Renal cortical epithelial cell (primary cell): ENCODE results near the gene CHTF18. TPM values are rescaled to one million over a fixed set of nuclear protein-coding genes. Genes with fewer than 3 reads are reported as not detected.
"Not testable (repeated sequence)": the region's sequence is repeated elsewhere in the genome, so short reads cannot be mapped to it uniquely, and the experiment has no call there.

Experiments
- DNase-seq: peaks from one replicate; pipeline ENCODE4 v3.0.0-alpha.2; 2011; ENCODE audit warnings: low read depth
- total RNA-seq: library from RNA; depleted of rRNA; stranded (reverse); fragments of >200 nt; gene quantifications from 2 replicates; pipeline ENCODE4 v1.2.3, GENCODE V29; 2014

The CHTF18 gene
- total RNA-seq = 4.2 and 11.3 TPM in 2 replicates

DNA sequence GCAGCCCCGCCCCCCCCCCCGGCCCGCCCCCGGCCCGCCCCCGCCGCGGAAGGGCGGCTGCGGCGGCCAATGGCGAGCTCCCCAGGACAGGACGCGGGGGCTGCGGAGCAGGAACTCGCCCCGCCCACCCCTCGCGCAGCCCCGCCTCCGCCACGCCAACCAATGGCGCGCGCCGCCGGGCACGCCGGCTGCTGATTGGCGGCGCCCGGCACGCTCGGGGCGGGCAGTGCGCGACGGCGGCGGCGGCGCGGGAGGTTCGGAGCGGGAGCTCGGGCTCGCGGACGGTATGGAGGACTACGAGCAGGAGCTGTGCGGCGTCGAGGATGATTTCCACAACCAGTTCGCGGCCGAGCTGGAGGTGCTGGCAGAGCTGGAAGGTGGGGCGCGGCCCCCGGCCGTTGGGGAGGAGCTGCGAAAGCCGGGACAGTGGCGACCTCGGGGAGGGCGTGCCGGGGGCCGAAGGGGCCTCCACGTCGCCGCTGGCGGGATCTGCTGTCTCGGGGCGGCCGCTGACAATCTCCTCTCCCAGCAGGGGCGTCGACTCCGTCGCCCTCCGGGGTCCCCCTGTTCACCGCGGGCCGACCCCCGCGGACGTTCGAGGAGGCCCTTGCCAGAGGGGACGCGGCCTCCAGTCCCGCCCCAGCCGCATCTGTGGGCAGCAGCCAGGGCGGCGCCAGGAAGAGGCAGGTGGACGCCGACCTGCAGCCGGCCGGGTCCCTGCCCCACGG is at the start of gene CHTF18:
Gene CHTF18 (plus strand): TSS at position 222 of the 728 bp plus-strand sequence. CDS start 65 bp downstream, at position 287.
- peak; percentile 53 for DNase-seq

GRCh38 chr16:739560-740458 is 48.6 kb upstream of the CHTF18 start:
- no peak for DNase-seq

DNA sequence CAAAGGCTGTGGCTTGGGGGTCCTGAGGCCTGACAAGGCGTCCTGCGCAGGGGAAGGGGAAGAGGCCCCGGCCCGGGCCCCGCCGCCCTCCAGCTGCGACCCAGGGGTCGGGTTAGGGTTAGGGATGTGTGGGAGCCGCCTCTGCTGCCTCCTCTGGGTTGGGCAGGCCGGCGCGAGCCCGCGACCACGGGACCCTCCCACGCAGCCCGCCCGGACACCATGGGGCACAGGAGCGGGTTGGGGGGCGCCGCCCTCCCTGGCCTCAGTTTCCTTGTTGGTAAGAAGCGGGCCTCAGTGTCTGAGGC is 48.0 kb upstream of the CHTF18 start:
- no peak for DNase-seq

GRCh38 chr16:740764-741505 is 47.5 kb upstream of the CHTF18 start, which contains the start of gene CIAO3:
Gene CIAO3 (minus strand): TSS chr16:740997. CDS start chr16:740985, 12 bp downstream.
- DNase-seq = peak; percentile 63

DNA sequence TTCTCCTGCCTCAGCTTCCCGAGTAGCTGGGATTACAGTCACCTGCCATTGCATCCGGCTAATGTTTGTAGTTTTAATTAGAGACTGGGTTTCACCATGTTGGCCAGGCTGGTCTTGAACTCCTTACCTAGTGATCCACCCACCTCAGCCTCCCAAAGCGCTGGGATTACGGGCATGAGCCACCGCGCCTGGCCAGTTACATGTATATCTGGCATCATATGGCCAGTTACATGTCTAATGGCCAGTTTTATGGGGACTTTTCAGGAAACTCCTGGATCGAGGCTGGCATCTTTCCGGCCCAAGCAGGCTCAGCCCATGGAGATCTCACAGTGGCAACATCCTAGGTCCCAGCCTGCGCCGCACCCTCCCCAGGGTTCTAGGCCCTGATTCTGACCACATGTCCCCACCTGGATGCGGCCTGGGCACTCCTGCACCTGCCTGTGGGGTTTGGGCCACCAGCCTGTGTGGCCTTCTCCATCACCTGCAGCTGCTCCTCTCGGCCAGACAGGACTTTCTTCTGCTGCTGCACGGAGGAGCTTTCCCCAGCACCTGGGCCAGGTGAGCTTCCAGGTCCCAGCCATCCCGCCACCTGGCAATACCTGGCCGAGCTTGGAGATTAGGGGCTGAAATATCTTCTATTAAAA is 46.3 kb upstream of the CHTF18 start:
- no peak for DNase-seq

- not testable (repeated sequence) for DNase-seq
Observed at GRCh38 chr16:742894-743293, 45.5 kb upstream of the CHTF18 start.

DNA sequence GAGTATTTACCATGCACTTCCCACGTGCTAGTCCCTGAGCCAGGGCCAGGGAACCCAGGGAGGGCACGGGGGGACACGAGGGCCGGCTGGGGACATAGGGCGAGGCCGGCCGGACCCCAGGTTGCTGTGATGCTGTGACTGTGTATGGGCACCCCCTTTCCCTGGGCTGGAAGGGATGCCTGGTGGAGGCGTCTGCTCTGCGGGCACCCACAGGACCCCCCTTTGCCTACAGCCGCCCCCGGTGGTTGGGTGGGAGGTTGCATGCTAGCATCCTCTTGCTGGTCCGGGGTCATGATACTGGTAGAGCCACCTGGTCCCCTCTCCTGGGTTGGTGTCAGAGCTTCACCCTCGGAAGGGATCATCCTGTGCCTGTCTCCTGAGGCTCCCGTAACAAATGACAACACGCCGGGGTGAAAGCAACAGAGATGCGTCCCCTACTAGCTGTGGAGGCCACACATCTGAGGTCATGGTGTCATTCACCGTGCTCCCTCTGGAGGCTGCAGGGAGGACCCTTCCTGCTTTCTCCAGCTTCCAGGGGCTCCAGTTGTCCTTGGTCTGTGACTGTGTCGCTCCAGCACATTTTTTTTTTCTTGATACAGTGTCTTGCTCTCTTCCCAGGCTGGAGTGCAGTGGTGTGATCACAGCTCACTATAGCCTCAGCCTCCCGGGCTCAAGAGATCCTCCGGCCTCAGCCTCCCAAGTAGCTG is 44.5 kb upstream of the CHTF18 start:
- no peak for DNase-seq

DNA sequence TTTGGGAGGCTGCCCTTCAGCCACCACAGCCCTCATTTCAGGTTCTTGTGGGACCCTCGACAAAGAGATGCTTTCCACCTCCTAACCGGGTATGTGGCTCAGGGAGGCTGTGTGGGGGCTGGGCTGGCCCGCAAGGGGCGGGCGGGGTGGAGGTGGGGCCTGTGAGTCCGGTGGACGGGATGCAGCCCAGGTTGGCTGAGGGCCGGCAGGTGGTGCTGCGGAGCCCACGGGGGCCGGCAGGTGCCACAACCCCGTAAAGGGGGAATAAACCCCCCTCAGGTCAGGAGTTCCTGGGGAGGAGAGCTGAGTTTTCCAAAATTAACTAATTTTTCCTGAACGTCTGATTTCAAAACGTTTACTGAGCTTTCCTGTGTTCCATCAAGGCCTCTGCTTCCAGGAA is 42.7 kb upstream of the CHTF18 start:
- DNase-seq = no peak

DNA sequence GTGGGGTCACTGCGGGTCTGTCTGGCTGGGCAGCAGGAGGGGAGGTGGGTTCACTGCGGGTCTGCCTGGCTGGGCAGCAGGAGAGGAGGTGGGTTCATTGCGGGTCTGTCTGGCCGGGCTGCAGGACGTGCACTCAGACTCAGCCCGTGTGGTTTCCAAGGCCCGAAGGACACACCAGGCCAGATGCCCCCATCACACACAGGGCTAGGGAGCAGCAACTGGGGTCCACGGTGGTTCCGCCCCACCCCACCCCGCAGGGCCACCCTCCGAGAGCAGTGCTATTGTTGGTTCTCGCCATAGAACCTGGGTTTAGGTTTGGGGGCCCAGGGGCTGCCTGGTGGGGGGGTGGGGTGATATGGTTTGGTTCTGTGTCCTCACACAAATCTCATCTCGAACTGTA is 41.8 kb upstream of the CHTF18 start:
- no peak for DNase-seq

DNA sequence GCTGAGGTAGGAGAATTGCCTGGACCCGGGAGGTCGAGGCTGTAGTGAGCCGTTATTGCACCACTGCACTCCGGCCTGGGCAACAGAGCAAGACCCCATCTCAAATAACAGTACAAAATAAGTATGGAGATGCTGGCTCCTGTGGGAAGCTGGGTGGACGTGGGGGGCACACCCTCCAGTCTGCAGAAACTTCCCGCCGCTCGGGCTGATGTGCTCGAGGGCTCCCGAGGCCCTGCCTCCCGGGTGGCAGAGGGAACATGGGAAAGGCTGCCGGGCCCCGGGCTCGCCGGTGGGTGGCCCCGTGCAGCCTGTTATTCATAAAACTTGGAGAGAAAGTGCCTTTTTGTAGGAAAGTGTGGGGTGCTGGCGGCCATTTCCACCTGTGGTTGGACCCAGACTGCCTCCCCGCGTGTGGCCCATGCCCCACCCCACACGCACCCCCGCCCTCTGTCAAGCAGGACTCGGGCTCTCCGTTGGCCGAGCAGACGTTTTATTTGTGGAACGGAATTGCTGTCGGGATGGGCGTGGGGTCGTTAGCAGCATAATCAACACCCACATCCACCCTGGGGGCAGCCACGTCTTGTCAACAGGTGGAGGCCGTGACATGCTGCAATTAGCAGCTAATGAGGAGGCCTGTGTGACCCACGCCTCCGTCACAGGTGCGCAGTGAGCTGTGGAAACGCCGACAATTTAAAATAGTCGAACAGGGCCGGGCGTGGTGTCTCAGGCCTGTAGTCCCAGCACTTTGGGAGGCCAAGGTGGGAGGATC is 40.3 kb upstream of the CHTF18 start:
- no peak for DNase-seq

GRCh38 chr16:749010-749409 is 39.4 kb upstream of the CHTF18 start:
- DNase-seq = peak; percentile 57

GRCh38 chr16:750485-750884 is 37.9 kb upstream of the CHTF18 start:
- peak; percentile 20 for DNase-seq

DNA sequence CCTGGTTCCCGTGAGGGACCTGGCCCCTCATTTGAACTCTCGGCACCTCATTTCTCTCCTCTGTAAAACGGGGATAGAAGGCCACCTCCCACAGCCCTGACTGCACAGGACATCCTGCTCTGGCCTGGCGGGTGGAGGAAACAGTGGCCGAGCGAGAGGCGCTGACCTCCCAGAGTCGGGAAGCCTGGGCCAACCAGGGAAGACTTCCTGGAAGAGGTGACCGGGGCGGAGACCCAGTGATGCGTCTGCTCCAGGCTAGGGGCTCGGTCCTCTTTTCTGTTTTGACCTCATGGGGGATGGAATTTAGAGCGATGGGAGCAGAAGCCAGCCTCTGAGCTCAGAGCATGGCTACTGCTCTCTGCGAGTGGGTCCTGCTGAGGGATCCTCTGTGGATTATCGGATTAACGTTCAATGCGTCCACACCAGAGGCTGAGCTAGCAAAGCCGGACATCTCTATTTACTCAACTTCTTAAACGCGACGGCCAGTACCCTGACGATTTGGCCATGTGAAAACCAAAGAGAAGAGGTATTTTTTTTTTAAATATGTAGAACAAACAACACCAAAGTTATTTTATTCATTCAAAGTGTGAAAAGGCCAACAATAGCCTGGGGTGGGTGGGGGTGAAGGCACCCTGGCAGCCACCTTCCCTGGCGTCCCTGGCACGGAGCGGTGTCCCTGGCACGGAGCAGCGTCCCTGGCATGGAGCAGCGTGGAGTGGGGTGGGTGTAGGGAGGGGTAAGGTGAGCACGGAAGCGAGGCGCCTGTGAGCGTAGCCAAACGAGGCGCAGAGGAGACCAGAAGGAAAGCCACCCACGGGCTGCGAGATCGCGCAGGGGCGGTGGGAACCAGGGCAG is 37.0 kb upstream of the CHTF18 start:
- DNase-seq = no peak

DNA sequence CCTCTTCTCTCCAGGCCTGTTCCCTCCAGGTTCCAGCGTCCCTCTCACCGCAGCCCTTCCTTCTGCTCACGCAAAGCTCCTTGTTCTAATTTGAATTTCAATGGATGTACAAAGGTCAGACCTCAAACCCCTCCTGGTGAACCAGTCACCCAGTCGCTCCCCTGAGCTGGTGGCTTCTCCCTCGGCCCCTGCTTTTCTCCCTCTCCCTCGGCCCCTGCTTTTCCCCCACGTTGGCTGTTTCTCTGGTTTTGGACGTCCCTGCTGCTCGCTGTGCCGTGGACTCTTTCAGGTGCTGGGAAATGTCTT is 36.5 kb upstream of the CHTF18 start:
- DNase-seq = no peak

GRCh38 chr16:754121-754607 is 34.3 kb upstream of the CHTF18 start:
- not testable (repeated sequence) for DNase-seq

DNA sequence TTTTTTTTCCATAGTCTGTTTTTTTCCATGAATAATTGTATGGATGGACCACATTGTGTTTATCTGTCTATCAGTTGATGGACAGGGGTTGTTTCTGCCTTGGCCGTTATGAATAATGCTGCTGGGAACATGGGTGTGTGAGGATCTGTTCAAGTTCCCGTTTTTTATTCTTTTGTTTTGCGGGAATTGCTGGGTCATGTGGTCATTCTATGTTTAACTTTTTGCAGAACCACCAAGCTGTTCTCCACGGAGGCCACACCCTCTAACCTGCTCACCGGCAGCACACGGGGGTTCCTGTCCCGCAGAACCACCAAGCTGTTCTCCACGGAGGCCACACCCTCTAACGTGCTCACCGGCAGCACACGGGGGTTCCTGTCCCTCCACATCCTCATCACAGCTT is 33.8 kb upstream of the CHTF18 start:
- DNase-seq = no peak

DNA sequence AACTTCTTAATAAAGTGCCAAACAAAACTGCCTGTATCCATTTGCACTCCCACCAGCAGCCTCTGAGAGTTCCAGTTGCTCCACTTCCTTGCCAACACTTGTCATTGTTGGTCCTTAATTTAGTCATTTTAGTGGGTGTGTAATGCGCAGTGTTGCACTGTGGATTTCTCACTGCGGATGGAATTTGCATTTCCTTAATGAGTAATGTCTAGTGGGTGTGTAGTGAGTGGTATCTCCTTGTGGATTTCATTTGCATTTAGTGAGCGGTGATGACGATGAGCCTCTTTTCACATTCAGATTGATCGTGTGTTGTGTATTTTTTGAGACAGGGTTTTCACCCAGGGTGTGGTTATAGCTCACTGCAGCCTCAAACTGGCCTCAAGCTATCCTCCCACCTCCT is 32.0 kb upstream of the CHTF18 start:
- DNase-seq = no peak

DNA sequence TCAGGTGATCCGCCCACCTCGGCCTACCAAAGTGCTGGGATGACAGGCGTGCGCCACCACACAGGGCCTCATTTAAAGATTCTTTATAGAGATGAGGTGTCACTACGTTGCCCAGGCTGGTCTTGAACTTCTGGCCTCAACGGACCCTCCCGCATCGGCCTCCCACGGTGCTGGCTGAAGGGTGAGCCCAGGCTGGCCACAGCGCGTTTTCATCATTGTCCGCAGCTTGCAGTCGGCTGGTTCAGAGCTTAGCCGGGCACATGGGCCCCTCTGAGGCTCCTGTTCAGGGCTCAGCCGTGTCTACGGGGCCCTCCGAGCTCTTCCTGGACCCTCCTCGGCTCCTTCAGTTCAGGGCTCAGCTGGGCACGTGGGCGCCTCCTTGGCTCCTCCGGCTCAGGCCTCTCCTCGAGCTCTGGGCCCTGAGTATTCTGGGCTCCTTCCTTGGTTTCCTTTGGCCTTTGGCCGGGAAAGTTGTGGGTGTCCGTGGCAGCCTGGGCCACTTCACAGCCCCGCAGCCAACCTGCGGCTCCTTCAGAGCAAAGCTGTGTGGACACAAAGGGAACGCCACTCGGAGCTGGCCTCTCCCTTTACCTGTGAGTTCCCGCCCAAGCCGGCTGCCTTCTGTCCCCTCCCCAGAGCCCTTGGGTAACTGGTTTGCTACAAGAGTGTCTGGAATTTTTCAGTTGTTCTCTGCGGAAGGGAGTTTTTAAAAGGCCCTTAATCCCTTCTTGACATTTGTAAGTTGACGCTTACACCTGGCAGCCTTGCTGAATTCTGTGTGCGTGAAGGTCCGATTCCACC is 29.1 kb upstream of the CHTF18 start:
- no peak for DNase-seq

DNA sequence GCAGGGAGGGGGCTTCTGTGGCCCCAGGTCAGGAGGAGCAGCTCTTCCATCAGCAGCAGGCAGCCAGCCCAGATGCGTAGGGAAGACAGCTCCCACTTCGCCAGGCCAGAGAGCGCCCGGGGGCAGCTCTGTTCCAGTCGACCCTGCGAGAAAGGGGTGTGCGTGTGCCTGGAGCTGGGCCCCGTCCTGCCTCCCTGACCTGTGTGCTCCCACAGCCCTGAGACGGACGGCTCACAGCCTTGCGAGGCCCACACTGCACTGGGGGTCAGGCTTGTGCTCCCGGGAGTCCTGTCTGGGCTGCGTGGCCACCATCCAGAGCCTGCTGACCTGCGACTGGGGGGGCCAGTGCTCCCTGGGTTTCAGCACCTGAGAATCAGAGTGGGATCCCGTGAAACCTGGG is 28.4 kb upstream of the CHTF18 start:
- no peak for DNase-seq
